CD4-positive, CD25-positive, alpha-beta regulatory T cell (primary cell): ENCODE data around the gene TBK1. TPM values are rescaled to one million over a fixed set of nuclear protein-coding genes. Genes with fewer than 3 reads are reported as not detected.

Experiments used
- ATAC-seq, 2 donors: fragments of 150-1000 bp; cut with Tn5 transposase; one replicate each; pipeline ENCODE4 v1.10.0; 2021; ENCODE audit warnings: low read depth in 2 of 2, moderate number of reproducible peaks in 2 of 2, moderate library complexity in 1 of 2
- DNase-seq, 3 donors: peaks; one replicate each; pipeline versions ENCODE4 v3.0.0 to v3.0.0-alpha.2; 2012 to 2022; ENCODE audit warnings: mixed read lengths in 1 of 3
- H3K27ac ChIP-seq: one replicate; pipeline ENCODE4 v1.7.0; 2013; ENCODE audit warnings: mild to moderate bottlenecking, low read length; ENCODE audit not compliant: insufficient read depth, poor library complexity, severe bottlenecking
- H3K27me3 ChIP-seq: one replicate; pipeline ENCODE4 v1.7.0; 2013; ENCODE audit warnings: low read length; ENCODE audit not compliant: control insufficient read depth, insufficient read depth
- H3K36me3 ChIP-seq: one replicate; pipeline ENCODE4 v1.7.0; 2013; ENCODE audit warnings: mild to moderate bottlenecking, low read length, moderate library complexity; ENCODE audit not compliant: control insufficient read depth, insufficient read depth
- H3K4me1 ChIP-seq: 2 replicates; pipeline ENCODE4 v1.7.0; 2013; ENCODE audit warnings: mild to moderate bottlenecking, low read length; ENCODE audit not compliant: insufficient read depth, control insufficient read depth, poor library complexity, severe bottlenecking
- H3K4me3 ChIP-seq: one replicate; pipeline ENCODE4 v1.7.0; 2013; ENCODE audit warnings: low read depth, mild to moderate bottlenecking, low read length, moderate library complexity
- H3K9me3 ChIP-seq, 2 experiments: 1 replicate in 1 of 2; 2 replicates in 1 of 2; pipeline ENCODE4 v1.7.0; 2013; ENCODE audit warnings: low read length in 2 of 2, mild to moderate bottlenecking in 1 of 2, moderate library complexity in 1 of 2; ENCODE audit not compliant: control insufficient read depth in 2 of 2
- H3K27ac Mint-ChIP-seq, 3 donors: one replicate each; pipeline ENCODE4 v1.8.0; 2020 to 2022; ENCODE audit warnings: mild to moderate bottlenecking in 3 of 3, mixed read lengths in 3 of 3, moderate library complexity in 2 of 3
- H3K27me3 Mint-ChIP-seq: one replicate; pipeline ENCODE4 v1.8.0; 2022; ENCODE audit warnings: mild to moderate bottlenecking, mixed read lengths
- H3K36me3 Mint-ChIP-seq: one replicate; pipeline ENCODE4 v1.8.0; 2020; ENCODE audit warnings: mixed read lengths
- H3K4me1 Mint-ChIP-seq, 4 donors: one replicate each; pipeline ENCODE4 v1.8.0; 2020 to 2022; ENCODE audit warnings: mixed read lengths in 4 of 4, mild to moderate bottlenecking in 1 of 4
- H3K4me3 Mint-ChIP-seq, 4 donors: one replicate each; pipeline ENCODE4 v1.8.0; 2020 to 2022; ENCODE audit warnings: mild to moderate bottlenecking in 4 of 4, mixed read lengths in 4 of 4, moderate library complexity in 3 of 4
- H3K9me3 Mint-ChIP-seq, 7 donors: one replicate each; pipeline ENCODE4 v1.8.0; 2020 to 2022; ENCODE audit warnings: mixed read lengths in 7 of 7, mild to moderate bottlenecking in 3 of 7, moderate library complexity in 2 of 7
- polyA plus RNA-seq, 4 donors: library from polyadenylated mRNA; unstranded; fragments of 300-500 nt; fragmentation: Illumina TruSeq; gene quantifications; one replicate each; pipeline ENCODE4 v1.2.3, GENCODE V29; 2021
- total RNA-seq: library from RNA; stranded (reverse); gene quantifications from one replicate; pipeline ENCODE4 v1.2.3, GENCODE V29; 2022

TBK1 gene
- total and polyA plus RNA-seq, 5 donors from 2014 or later = 21.3 to 29.1 (median 23.4) TPM

DNA sequence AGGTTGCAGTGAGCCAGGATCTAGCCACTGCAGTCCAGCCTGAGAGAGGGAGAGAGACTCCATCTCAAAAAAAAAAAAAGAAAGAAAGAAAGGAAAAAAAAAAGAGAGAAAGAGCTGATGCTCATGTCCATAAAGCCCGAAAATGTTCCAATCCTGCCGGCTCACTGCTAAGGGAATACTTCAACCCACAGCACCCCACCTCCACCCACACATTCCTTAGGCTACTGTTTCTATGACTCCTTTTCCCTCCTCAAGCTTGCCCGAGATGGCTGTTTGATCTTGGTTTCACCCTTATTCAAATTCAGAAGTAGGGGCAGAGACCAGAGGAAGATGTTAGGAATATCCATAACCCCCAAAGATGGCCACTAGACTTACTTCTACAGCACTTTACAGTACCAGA is 98.8 kb downstream of the TBK1 start:
- H3K9me3 Mint-ChIP-seq = no peaks in the 10 kb centered on the region
- peaks cover 20% of the 10 kb centered on the region for H3K27me3 Mint-ChIP-seq
- peaks cover 0 to 13% (median 8%) of the 10 kb centered on the region in 4 donors for H3K4me1 Mint-ChIP-seq

DNA sequence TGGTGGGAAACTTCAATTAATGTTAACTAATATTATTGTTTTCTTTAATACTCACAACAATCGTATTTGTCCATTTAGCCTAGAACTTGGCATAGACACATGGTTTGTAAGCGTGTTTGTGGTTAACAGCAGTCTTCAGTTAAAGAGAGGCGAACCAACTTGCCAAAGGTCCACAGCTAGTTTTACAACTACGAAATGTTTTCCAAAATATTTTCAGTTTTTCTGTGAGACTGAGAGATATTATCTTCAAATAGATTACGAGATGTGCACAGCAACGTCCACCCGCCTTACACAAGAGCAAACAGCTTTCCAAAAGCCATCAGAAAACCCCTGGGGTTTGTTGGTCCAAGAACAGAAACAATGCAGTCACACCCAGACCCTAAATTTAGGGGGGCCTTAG is 99.8 kb downstream of the TBK1 start:
- Histone ChIP-seq H3K27me3 (no peaks in the 10 kb centered on the region), H3K4me1 (peaks cover 7% of the 10 kb centered on the region), H3K4me3 (no peak overlapping the region), H3K36me3 (no peaks in the 10 kb centered on the region), H3K9me3 (no peaks in the 10 kb centered on the region), H3K27ac (no peak overlapping the region)
- H3K27ac Mint-ChIP-seq = no peak overlapping the region
- no peak overlapping the region for H3K4me3 Mint-ChIP-seq
- no peaks in the 10 kb centered on the region for H3K36me3 Mint-ChIP-seq
- H3K9me3 Mint-ChIP-seq = no peaks in the 10 kb centered on the region
- DNase-seq (no peak), ATAC-seq (no peak)
- peaks cover 0 to 13% (median 8%) of the 10 kb centered on the region in 4 donors for H3K4me1 Mint-ChIP-seq
- H3K27me3 Mint-ChIP-seq = peaks cover 17% of the 10 kb centered on the region

More for the DNA sequence above, 98.8 kb downstream of the TBK1 start:
- Mint-ChIP-seq H3K27ac (peak overlapping the region in 1 of 3 donors; percentile 29), H3K4me3 (no peak overlapping the region), H3K36me3 (no peaks in the 10 kb centered on the region)
- ATAC-seq = no peak
- Histone ChIP-seq H3K27me3 (no peaks in the 10 kb centered on the region), H3K36me3 (no peaks in the 10 kb centered on the region), H3K4me1 (peaks cover 7% of the 10 kb centered on the region), H3K27ac (no peak overlapping the region), H3K4me3 (no peak overlapping the region), H3K9me3 (no peaks in the 10 kb centered on the region)
- no peak for DNase-seq

Other genes starting within 250 kb of the TBK1 start
- gene KICS2, start 229.8 kb upstream of the TBK1 start, total RNA-seq = 26.7 TPM
- gene KICS2, start 229.8 kb upstream of the TBK1 start, polyA plus RNA-seq = 10 to 100 TPM; 10.8 to 16.0 (median 11.5) TPM
- 0.15 TPM for gene C12orf56, start 61.4 kb upstream of the TBK1 start, total RNA-seq
- not detected for gene C12orf56, start 61.4 kb upstream of the TBK1 start, polyA plus RNA-seq
- 59.6 TPM for gene XPOT, start 47.7 kb upstream of the TBK1 start, total RNA-seq
- 10 to 100 TPM; 27.7 to 43.3 (median 34.0) TPM for gene XPOT, start 47.7 kb upstream of the TBK1 start, polyA plus RNA-seq
- 158 TPM for gene RASSF3, start 158.4 kb downstream of the TBK1 start, total RNA-seq
- 10 to 100 TPM in 2 of 4 donors, 1 to 10 TPM in 2; 5.5 to 12.8 (median 8.0) TPM for gene RASSF3, start 158.4 kb downstream of the TBK1 start, polyA plus RNA-seq